ENCODE data around the gene SLC27A2.

Gene SLC27A2

GRCh38 chr15:50190723-50191122 is 8.7 kb downstream of the SLC27A2 start:
- Mint-ChIP-seq H3K27ac (no peak overlapping the region), H3K4me3 (no peak overlapping the region), H3K36me3 (ENCODE audit: low read depth) (peaks cover 4% of the 10 kb centered on the region), H3K4me1 (peaks cover 6% of the 10 kb centered on the region), H3K27me3 (peaks cover 1% of the 10 kb centered on the region), H3K9me3 (no peaks in the 10 kb centered on the region)
- peak; percentile 40 for ATAC-seq
- DNase-seq: no peak

GRCh38 chr15:50192164-50192563 is 10.2 kb downstream of the SLC27A2 start:
- Mint-ChIP-seq H3K27me3 (peaks cover 1% of the 10 kb centered on the region), H3K27ac (no peak overlapping the region), H3K36me3 (ENCODE audit: low read depth) (peaks cover 4% of the 10 kb centered on the region), H3K4me1 (peaks cover 6% of the 10 kb centered on the region), H3K4me3 (no peak overlapping the region), H3K9me3 (no peaks in the 10 kb centered on the region)
- no peak for ATAC-seq
- DNase-seq: no peak

- Mint-ChIP-seq H3K27me3 (peaks cover 1% of the 10 kb centered on the region), H3K27ac (no peak overlapping the region), H3K36me3 (ENCODE audit: low read depth) (peaks cover 7% of the 10 kb centered on the region), H3K4me3 (no peak overlapping the region), H3K9me3 (no peaks in the 10 kb centered on the region), H3K4me1 (peaks cover 6% of the 10 kb centered on the region)
- DNase-seq (no peak), ATAC-seq (no peak)
Observed at GRCh38 chr15:50192926-50193620, 11.1 kb downstream of the SLC27A2 start.

GRCh38 chr15:50202003-50202402 is 20.0 kb downstream of the SLC27A2 start:
- Mint-ChIP-seq H3K9me3 (no peaks in the 10 kb centered on the region), H3K4me1 (no peaks in the 10 kb centered on the region), H3K27me3 (no peaks in the 10 kb centered on the region), H3K4me3 (no peak overlapping the region), H3K27ac (no peak overlapping the region), H3K36me3 (ENCODE audit: low read depth) (peaks cover 19% of the 10 kb centered on the region)
- ATAC-seq (no peak), DNase-seq (no peak)

GRCh38 chr15:50206020-50206419 is 24.0 kb downstream of the SLC27A2 start:
- DNase-seq (no peak), ATAC-seq (no peak)
- Mint-ChIP-seq H3K36me3 (ENCODE audit: low read depth) (peaks cover 36% of the 10 kb centered on the region), H3K4me1 (no peaks in the 10 kb centered on the region), H3K9me3 (peaks cover under 1% of the 10 kb centered on the region), H3K27ac (no peak overlapping the region), H3K27me3 (no peaks in the 10 kb centered on the region), H3K4me3 (no peak overlapping the region)

GRCh38 chr15:50209809-50210208 is 27.8 kb downstream of the SLC27A2 start:
- ATAC-seq: no peak
- H3K9me3 Mint-ChIP-seq: peaks cover 10% of the 10 kb centered on the region
- no peaks in the 10 kb centered on the region for H3K4me1 Mint-ChIP-seq
- H3K27ac Mint-ChIP-seq: no peak overlapping the region
- peaks cover 39% of the 10 kb centered on the region for H3K36me3 Mint-ChIP-seq (ENCODE audit: low read depth)
- no peak overlapping the region for H3K4me3 Mint-ChIP-seq
- no peak for DNase-seq
- H3K27me3 Mint-ChIP-seq: peaks cover 13% of the 10 kb centered on the region

- Mint-ChIP-seq H3K4me1 (no peaks in the 10 kb centered on the region), H3K36me3 (ENCODE audit: low read depth) (peaks cover 37% of the 10 kb centered on the region), H3K27ac (no peak overlapping the region), H3K4me3 (no peak overlapping the region), H3K27me3 (peaks cover 13% of the 10 kb centered on the region), H3K9me3 (peaks cover 10% of the 10 kb centered on the region)
- ATAC-seq: no peak
- DNase-seq: no peak
Observed at GRCh38 chr15:50210462-50211157, 28.6 kb downstream of the SLC27A2 start.

GRCh38 chr15:50218291-50218690 is 36.3 kb downstream of the SLC27A2 start:
- ATAC-seq (no peak), DNase-seq (no peak)
- Mint-ChIP-seq H3K27ac (no peak overlapping the region), H3K4me3 (no peak overlapping the region), H3K36me3 (ENCODE audit: low read depth) (no peaks in the 10 kb centered on the region), H3K4me1 (peaks cover 11% of the 10 kb centered on the region), H3K9me3 (no peaks in the 10 kb centered on the region), H3K27me3 (peaks cover 8% of the 10 kb centered on the region)

GRCh38 chr15:50218691-50219090 is 36.7 kb downstream of the SLC27A2 start:
- ATAC-seq: no peak
- peaks cover 11% of the 10 kb centered on the region for H3K4me1 Mint-ChIP-seq

GRCh38 chr15:50219820-50220219 is 37.8 kb downstream of the SLC27A2 start:
- ATAC-seq: peak; percentile 63
- Mint-ChIP-seq H3K9me3 (no peaks in the 10 kb centered on the region), H3K27ac (no peak overlapping the region), H3K36me3 (ENCODE audit: low read depth) (no peaks in the 10 kb centered on the region), H3K27me3 (no peaks in the 10 kb centered on the region), H3K4me1 (peaks cover 11% of the 10 kb centered on the region), H3K4me3 (no peak overlapping the region)
- DNase-seq: no peak

More at GRCh38 chr15:50218691-50219090, 36.7 kb downstream of the SLC27A2 start:
- Mint-ChIP-seq H3K27ac (no peak overlapping the region), H3K36me3 (ENCODE audit: low read depth) (no peaks in the 10 kb centered on the region), H3K4me3 (no peak overlapping the region), H3K9me3 (no peaks in the 10 kb centered on the region), H3K27me3 (peaks cover 7% of the 10 kb centered on the region)
- no peak for DNase-seq

- Mint-ChIP-seq H3K9me3 (no peaks in the 10 kb centered on the region), H3K36me3 (ENCODE audit: low read depth) (no peaks in the 10 kb centered on the region), H3K27ac (no peak overlapping the region), H3K4me1 (peaks cover 11% of the 10 kb centered on the region), H3K27me3 (no peaks in the 10 kb centered on the region), H3K4me3 (no peak overlapping the region)
- ATAC-seq (no peak), DNase-seq (no peak)
Observed at GRCh38 chr15:50222181-50222580, 40.2 kb downstream of the SLC27A2 start.

GRCh38 chr15:50224606-50225005 is 42.6 kb downstream of the SLC27A2 start:
- DNase-seq (no peak), ATAC-seq (no peak)
- Mint-ChIP-seq H3K4me3 (no peak overlapping the region), H3K27ac (no peak overlapping the region), H3K4me1 (peaks cover 6% of the 10 kb centered on the region), H3K27me3 (no peaks in the 10 kb centered on the region), H3K36me3 (ENCODE audit: low read depth) (peaks cover 6% of the 10 kb centered on the region), H3K9me3 (no peaks in the 10 kb centered on the region)

GRCh38 chr15:50225057-50225456 is 43.1 kb downstream of the SLC27A2 start:
- Mint-ChIP-seq H3K9me3 (no peaks in the 10 kb centered on the region), H3K36me3 (ENCODE audit: low read depth) (peaks cover 6% of the 10 kb centered on the region)

GRCh38 chr15:50225938-50226337 is 43.9 kb downstream of the SLC27A2 start:
- DNase-seq: no peak
- Mint-ChIP-seq H3K27ac (no peak overlapping the region), H3K27me3 (no peaks in the 10 kb centered on the region)

More at GRCh38 chr15:50225057-50225456, 43.1 kb downstream of the SLC27A2 start:
- H3K4me3 Mint-ChIP-seq: no peak overlapping the region
- ATAC-seq (no peak), DNase-seq (no peak)
- peaks cover 2% of the 10 kb centered on the region for H3K4me1 Mint-ChIP-seq
- no peak overlapping the region for H3K27ac Mint-ChIP-seq
- H3K27me3 Mint-ChIP-seq: no peaks in the 10 kb centered on the region

GRCh38 chr15:50227076-50227475 is 45.1 kb downstream of the SLC27A2 start:
- Mint-ChIP-seq H3K36me3 (ENCODE audit: low read depth) (peaks cover 6% of the 10 kb centered on the region), H3K9me3 (no peaks in the 10 kb centered on the region), H3K27me3 (no peaks in the 10 kb centered on the region), H3K4me3 (no peak overlapping the region), H3K27ac (no peak overlapping the region), H3K4me1 (no peaks in the 10 kb centered on the region)
- ATAC-seq (no peak), DNase-seq (no peak)

More at GRCh38 chr15:50225938-50226337, 43.9 kb downstream of the SLC27A2 start:
- no peak overlapping the region for H3K4me3 Mint-ChIP-seq
- no peaks in the 10 kb centered on the region for H3K9me3 Mint-ChIP-seq
- ATAC-seq: no peak
- H3K36me3 Mint-ChIP-seq (ENCODE audit: low read depth): peaks cover 6% of the 10 kb centered on the region
- H3K4me1 Mint-ChIP-seq: no peaks in the 10 kb centered on the region

All from activated naive CD8-positive, alpha-beta T cell treated with anti-CD3 and anti-CD28 coated beads, Interleukin-2, amount 50 U/mL, for 24 hours (primary cell).